Neural progenitor cell (in vitro differentiated cells): ENCODE results near the gene NAPB. TPM values are rescaled to one million over a fixed set of nuclear protein-coding genes. Genes with fewer than 3 reads are reported as not detected.

Source experiments
- DNase-seq: peaks from one replicate; pipeline ENCODE4 v3.0.0-alpha.2; 2016; ENCODE audit warnings: low spot score
- H2AFZ ChIP-seq: fragments of 200-600 bp; sonication (generic); replicated peaks from 2 replicates; pipeline ENCODE4 v1.6.1; 2016; ENCODE audit warnings: antibody characterized with exemption
- H3F3A ChIP-seq: fragments of 200-600 bp; sonication (generic); 2 replicates; pipeline ENCODE4 v1.6.1; 2016; ENCODE audit warnings: antibody characterized with exemption, low read depth
- H3K27ac ChIP-seq: fragments of 200-600 bp; sonication (generic); 2 replicates; pipeline ENCODE4 v1.5.1; 2016; ENCODE audit warnings: mild to moderate bottlenecking
- H3K27me3 ChIP-seq: fragments of 200-600 bp; sonication (generic); 2 replicates; pipeline ENCODE4 v1.6.1; 2016; ENCODE audit warnings: mild to moderate bottlenecking, moderate library complexity
- H3K36me3 ChIP-seq: fragments of 200-600 bp; sonication (generic); 2 replicates; pipeline ENCODE4 v1.5.1; 2016
- H3K4me1 ChIP-seq: fragments of 200-600 bp; sonication (generic); 2 replicates; pipeline ENCODE4 v1.6.1; 2016; ENCODE audit warnings: mixed run types
- H3K4me2 ChIP-seq: fragments of 200-600 bp; sonication (generic); 2 replicates; pipeline ENCODE4 v1.6.1; 2016
- H3K4me3 ChIP-seq: fragments of 200-600 bp; sonication (generic); 2 replicates; pipeline ENCODE4 v1.5.1; 2016
- H3K79me2 ChIP-seq: fragments of 200-600 bp; sonication (generic); 2 replicates; pipeline ENCODE4 v1.6.1; 2016; ENCODE audit warnings: low read depth
- H3K9ac ChIP-seq: fragments of 200-600 bp; sonication (generic); 2 replicates; pipeline ENCODE4 v1.6.1; 2016
- H3K9me3 ChIP-seq: fragments of 200-600 bp; sonication (generic); 2 replicates; pipeline ENCODE4 v1.5.1; 2016; ENCODE audit warnings: low read depth
- H4K20me1 ChIP-seq: fragments of 200-600 bp; sonication (generic); 2 replicates; pipeline ENCODE4 v1.6.1; 2016; ENCODE audit warnings: low read depth
- H3K27ac Mint-ChIP-seq: 3 replicates; pipeline ENCODE4 v1.8.0; 2021; ENCODE audit warnings: mixed read lengths
- H3K27me3 Mint-ChIP-seq: 2 replicates; pipeline ENCODE4 v1.8.0; 2022; ENCODE audit warnings: low read depth, mild to moderate bottlenecking, inconsistent platforms, moderate library complexity, mixed read lengths; ENCODE audit not compliant: insufficient read depth
- H3K36me3 Mint-ChIP-seq: 3 replicates; pipeline ENCODE4 v1.8.0; 2021; ENCODE audit warnings: mixed read lengths
- H3K4me1 Mint-ChIP-seq: 3 replicates; pipeline ENCODE4 v1.8.0; 2021; ENCODE audit warnings: mixed read lengths
- H3K4me3 Mint-ChIP-seq: 3 replicates; pipeline ENCODE4 v1.8.0; 2021; ENCODE audit warnings: mild to moderate bottlenecking, moderate library complexity, mixed read lengths
- H3K9me3 Mint-ChIP-seq: 3 replicates; pipeline ENCODE4 v1.8.0; 2020; ENCODE audit warnings: mixed read lengths
- CTCF ChIP-seq: fragments of 200-600 bp; sonication (generic); IDR thresholded peaks from 2 replicates; pipeline ENCODE4 v1.5.1; 2017; ENCODE audit warnings: antibody characterized with exemption, mild to moderate bottlenecking
- EZH2 ChIP-seq: fragments of 200-600 bp; sonication (generic); IDR thresholded peaks from 2 replicates; pipeline ENCODE4 v1.6.1; 2017; ENCODE audit warnings: antibody characterized with exemption, mild to moderate bottlenecking, moderate library complexity
- EZH2phosphoT487 ChIP-seq: fragments of 200-600 bp; sonication (generic); IDR thresholded peaks from 2 replicates; pipeline ENCODE4 v1.6.1; 2017; ENCODE audit warnings: antibody characterized with exemption
- total RNA-seq: library from RNA; depleted of rRNA; stranded (reverse); fragments of >200 nt; gene quantifications from 2 replicates; pipeline ENCODE4 v1.2.3, GENCODE V29; 2015; ENCODE audit warnings: low replicate concordance

The NAPB gene
- total RNA-seq, 1 donor from 2014 or later = 23.8 TPM

GRCh38 chr20:23370873-23371272 is 50.4 kb downstream of the NAPB start:
- Mint-ChIP-seq H3K4me1 (peaks cover 14% of the 10 kb centered on the region), H3K36me3 (peaks cover 39% of the 10 kb centered on the region), H3K27me3 (no peaks in the 10 kb centered on the region), H3K27ac (no peak overlapping the region), H3K4me3 (no peak overlapping the region), H3K9me3 (peaks cover 3% of the 10 kb centered on the region)
- Histone ChIP-seq H2AFZ (no peak overlapping the region), H3K27ac (no peak overlapping the region), H3K4me3 (no peak overlapping the region), H3K36me3 (peaks cover 18% of the 10 kb centered on the region), H3K27me3 (no peaks in the 10 kb centered on the region), H3K79me2 (peaks cover 31% of the 10 kb centered on the region), H3K9ac (no peak overlapping the region), H3F3A (no peaks in the 10 kb centered on the region), H3K4me2 (no peak overlapping the region), H3K9me3 (no peaks in the 10 kb centered on the region), H4K20me1 (peaks cover 43% of the 10 kb centered on the region), H3K4me1 (no peaks in the 10 kb centered on the region)
- no peak for TF ChIP-seq CTCF
- TF ChIP-seq EZH2phosphoT487 = no peak
- no peak for TF ChIP-seq EZH2
- DNase-seq = no peak

- Histone ChIP-seq H3K4me3 (no peak overlapping the region), H3K27ac (no peak overlapping the region), H3K4me2 (no peak overlapping the region), H3K9ac (no peak overlapping the region), H4K20me1 (peaks cover 49% of the 10 kb centered on the region), H2AFZ (no peak overlapping the region), H3K4me1 (no peaks in the 10 kb centered on the region), H3K9me3 (no peaks in the 10 kb centered on the region), H3K36me3 (peaks cover 18% of the 10 kb centered on the region), H3K79me2 (peaks cover 37% of the 10 kb centered on the region), H3F3A (no peaks in the 10 kb centered on the region), H3K27me3 (no peaks in the 10 kb centered on the region)
- Mint-ChIP-seq H3K4me1 (peaks cover 14% of the 10 kb centered on the region), H3K27me3 (no peaks in the 10 kb centered on the region), H3K27ac (no peak overlapping the region), H3K36me3 (peaks cover 34% of the 10 kb centered on the region), H3K4me3 (no peak overlapping the region), H3K9me3 (no peaks in the 10 kb centered on the region)
- TF ChIP-seq CTCF (no peak), EZH2 (no peak), EZH2phosphoT487 (no peak)
- no peak for DNase-seq
These were observed 51.0 kb downstream of the NAPB start for GRCh38 chr20:23370274-23370673.

- H3K27ac Mint-ChIP-seq = no peak overlapping the region
- no peak overlapping the region for H3K9ac ChIP-seq
- H4K20me1 ChIP-seq = peaks cover 56% of the 10 kb centered on the region
- no peaks in the 10 kb centered on the region for H3F3A ChIP-seq
- no peaks in the 10 kb centered on the region for H3K4me1 ChIP-seq
- H3K27ac ChIP-seq = no peak overlapping the region
- H3K4me2 ChIP-seq = no peak overlapping the region
- H3K36me3 ChIP-seq = peaks cover 18% of the 10 kb centered on the region
- H3K4me3 Mint-ChIP-seq = no peak overlapping the region
- H3K4me3 ChIP-seq = no peak overlapping the region
- no peaks in the 10 kb centered on the region for H3K9me3 ChIP-seq
- peaks cover 17% of the 10 kb centered on the region for H3K4me1 Mint-ChIP-seq
- no peaks in the 10 kb centered on the region for H3K27me3 ChIP-seq
- H3K79me2 ChIP-seq = peaks cover 47% of the 10 kb centered on the region
- H3K9me3 Mint-ChIP-seq = no peaks in the 10 kb centered on the region
- H3K36me3 Mint-ChIP-seq = peaks cover 37% of the 10 kb centered on the region
- no peak overlapping the region for H2AFZ ChIP-seq
- no peaks in the 10 kb centered on the region for H3K27me3 Mint-ChIP-seq
- TF ChIP-seq EZH2 = no peak
- TF ChIP-seq CTCF = no peak
- no peak for TF ChIP-seq EZH2phosphoT487
- no peak for DNase-seq
These were observed 52.0 kb downstream of the NAPB start for GRCh38 chr20:23369072-23369823.
